ENCODE data around the gene TMEM125.

The TMEM125 gene

GRCh38 chr1:43312212-43312623, 42.4 kb downstream of the TMEM125 start:
- no peak for DNase-seq (ENCODE audit: low spot score)

- no peak for DNase-seq (ENCODE audit: low spot score)
Observed at GRCh38 chr1:43312663-43313515, 43.1 kb downstream of the TMEM125 start.

DNA sequence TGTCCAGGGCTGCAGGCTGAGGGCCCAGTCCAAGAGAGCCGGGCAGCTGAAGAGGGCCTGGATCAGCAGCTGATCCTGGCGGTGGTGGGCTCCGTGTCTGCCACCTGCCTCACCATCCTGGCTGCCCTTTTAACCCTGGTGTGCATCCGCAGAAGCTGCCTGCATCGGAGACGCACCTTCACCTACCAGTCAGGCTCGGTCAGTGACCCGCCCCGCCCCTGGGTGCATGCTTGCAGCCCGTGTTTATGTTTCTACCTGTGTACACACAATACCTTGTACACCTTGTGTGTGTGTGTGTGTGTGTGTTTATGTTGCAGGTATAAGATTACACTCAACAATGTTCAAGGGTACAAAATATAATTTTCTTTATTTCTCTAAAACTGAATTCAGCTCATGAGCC, 44.0 kb downstream of the TMEM125 start:
- DNase-seq (ENCODE audit: low spot score), result no peak

- no peak for DNase-seq (ENCODE audit: low spot score)
Observed at GRCh38 chr1:43314233-43314632, 44.5 kb downstream of the TMEM125 start.

GRCh38 chr1:43315481-43315880, 45.7 kb downstream of the TMEM125 start:
- DNase-seq (ENCODE audit: low spot score), result no peak

DNA sequence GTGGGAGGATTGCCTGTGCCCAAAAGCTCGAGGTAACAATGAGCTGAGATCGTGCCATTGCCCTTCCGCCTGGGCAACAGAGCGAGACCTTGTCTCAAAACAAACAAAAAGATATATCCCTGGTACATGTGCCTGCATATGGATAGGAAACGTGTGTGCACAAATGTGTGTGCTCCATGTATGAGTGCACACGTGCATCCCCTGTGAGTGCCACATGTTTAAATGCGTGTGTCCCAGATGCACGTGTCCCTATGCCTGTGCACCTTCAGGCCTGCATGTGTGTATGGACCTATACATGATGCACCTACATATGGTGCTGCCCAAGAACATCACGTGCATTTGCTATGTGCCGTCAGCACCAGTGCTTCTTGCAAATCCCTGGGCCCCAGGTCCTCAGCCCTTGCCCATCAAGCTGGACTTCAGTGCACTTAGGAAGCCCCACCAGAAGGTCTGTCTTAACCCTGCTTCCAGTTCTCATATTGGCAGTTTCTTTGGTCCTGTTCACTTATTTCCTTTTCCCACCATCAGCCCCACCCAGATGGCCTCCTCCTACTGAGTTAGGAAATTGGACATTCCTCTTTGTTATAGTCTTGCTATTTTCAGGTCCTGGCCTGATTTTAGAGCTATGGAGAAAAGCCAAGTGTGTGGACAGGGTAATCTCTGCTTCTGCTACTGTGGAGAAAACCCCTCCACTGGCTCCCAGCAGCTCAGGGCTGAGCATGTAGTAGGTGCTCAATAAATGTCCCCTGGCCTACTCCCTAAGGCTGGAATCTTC, 46.4 kb downstream of the TMEM125 start:
- no peak for DNase-seq (ENCODE audit: low spot score)

GRCh38 chr1:43316738-43317520, 47.1 kb downstream of the TMEM125 start:
- DNase-seq (ENCODE audit: low spot score), result no peak

DNA sequence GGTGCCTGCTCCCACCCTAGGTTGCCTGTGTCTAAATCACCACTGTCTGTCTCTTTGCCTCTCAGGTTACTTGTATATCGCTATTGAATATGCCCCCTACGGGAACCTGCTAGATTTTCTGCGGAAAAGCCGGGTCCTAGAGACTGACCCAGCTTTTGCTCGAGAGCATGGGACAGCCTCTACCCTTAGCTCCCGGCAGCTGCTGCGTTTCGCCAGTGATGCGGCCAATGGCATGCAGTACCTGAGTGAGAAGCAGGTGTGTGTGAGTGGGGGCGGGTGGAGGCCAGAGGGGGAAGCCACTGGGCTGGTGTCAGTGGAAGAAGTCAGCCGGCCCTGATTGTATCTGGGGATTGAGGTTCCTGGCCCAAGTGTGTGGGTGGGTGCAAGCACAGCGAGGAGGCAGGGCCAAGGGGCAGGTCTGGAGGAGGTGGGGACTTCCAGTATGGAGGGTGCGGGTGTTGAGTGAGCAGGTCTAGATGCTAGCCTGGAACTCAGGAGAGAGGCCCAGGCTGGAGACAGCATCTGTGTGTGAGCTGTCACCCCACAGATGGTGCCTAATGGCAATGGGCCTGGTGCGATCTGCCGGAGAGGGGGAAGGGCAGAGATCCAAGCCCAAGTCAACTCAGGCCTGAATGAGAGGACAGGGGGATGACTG, 48.2 kb downstream of the TMEM125 start:
- no peak for DNase-seq (ENCODE audit: low spot score)

- DNase-seq (ENCODE audit: low spot score), result no peak
Observed at GRCh38 chr1:43318831-43319230, 49.0 kb downstream of the TMEM125 start.

DNA sequence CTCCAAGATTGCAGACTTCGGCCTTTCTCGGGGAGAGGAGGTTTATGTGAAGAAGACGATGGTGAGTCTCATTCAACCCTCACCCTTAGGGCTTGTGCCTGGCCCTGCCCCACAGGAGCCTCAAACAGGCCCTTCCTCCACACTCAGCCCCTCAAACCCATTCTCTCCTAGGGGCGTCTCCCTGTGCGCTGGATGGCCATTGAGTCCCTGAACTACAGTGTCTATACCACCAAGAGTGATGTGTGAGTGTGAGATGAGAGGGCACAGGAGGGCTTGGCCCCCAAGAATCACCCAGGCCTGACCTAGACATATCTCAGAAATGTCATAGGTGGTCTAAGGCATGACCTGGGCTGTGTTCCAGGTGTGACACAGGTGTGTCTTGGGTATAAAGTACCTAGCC, 49.5 kb downstream of the TMEM125 start:
- no peak for DNase-seq (ENCODE audit: low spot score)

- DNase-seq (ENCODE audit: low spot score), result no peak
Observed at GRCh38 chr1:43319766-43320165, 50.0 kb downstream of the TMEM125 start.

GRCh38 chr1:43321331-43321891, 51.6 kb downstream of the TMEM125 start:
- no peak for DNase-seq (ENCODE audit: low spot score)

GRCh38 chr1:43322506-43322905, 52.7 kb downstream of the TMEM125 start:
- DNase-seq (ENCODE audit: low spot score), result no peak
